Right atrium auricular region (tissue), 2 donors: ENCODE measurements around the gene PPA2. TPM values are rescaled to one million over a fixed set of nuclear protein-coding genes. Genes with fewer than 3 reads are reported as not detected.

ENCODE experiments used
- DNase-seq: peaks from one replicate; pipeline ENCODE4 v3.0.0-alpha.2; 2019; ENCODE audit warnings: low spot score
- H3K27ac ChIP-seq, 2 donors: fragments of 200-600 bp; sonication (generic); 1 replicate in 1 of 2; 2 replicates in 1 of 2; pipeline ENCODE4 v1.5.1; 2016 to 2019
- H3K27me3 ChIP-seq, 2 donors: fragments of 200-600 bp; sonication (generic); one replicate each; pipeline versions ENCODE4 v1.5.1 to v1.6.0; 2017 to 2019
- H3K36me3 ChIP-seq: fragments of 200-600 bp; sonication (generic); one replicate; pipeline ENCODE4 v1.5.1; 2016
- H3K4me1 ChIP-seq, 2 donors: fragments of 200-600 bp; sonication (generic); one replicate each; pipeline versions ENCODE4 v1.5.1 to v1.6.0; 2017 to 2019
- H3K4me3 ChIP-seq, 2 donors: fragments of 200-600 bp; sonication (generic); 1 replicate in 1 of 2; 2 replicates in 1 of 2; pipeline ENCODE4 v1.5.1; 2017 to 2019; ENCODE audit warnings: mild to moderate bottlenecking in 1 of 2, moderate library complexity in 1 of 2
- H3K9me3 ChIP-seq, 2 donors: fragments of 200-600 bp; sonication (generic); one replicate each; pipeline ENCODE4 v1.5.1; 2019
- total RNA-seq, 2 donors: library from RNA; depleted of rRNA; stranded (reverse); fragments of >200 nt; gene quantifications; one replicate each; pipeline ENCODE4 v1.1.0, GENCODE V29; 2016
- TF ChIP-seq, protein P1 (sequence below), 2 donors: fragments of 200-600 bp; sonication (generic); IDR thresholded peaks; one replicate each; pipeline ENCODE4 v1.5.1; 2019; ENCODE audit warnings: antibody characterized with exemption in 2 of 2

Gene PPA2
- total RNA-seq, 2 donors from 2014 or later: 89.5 to 158 TPM

DNA sequence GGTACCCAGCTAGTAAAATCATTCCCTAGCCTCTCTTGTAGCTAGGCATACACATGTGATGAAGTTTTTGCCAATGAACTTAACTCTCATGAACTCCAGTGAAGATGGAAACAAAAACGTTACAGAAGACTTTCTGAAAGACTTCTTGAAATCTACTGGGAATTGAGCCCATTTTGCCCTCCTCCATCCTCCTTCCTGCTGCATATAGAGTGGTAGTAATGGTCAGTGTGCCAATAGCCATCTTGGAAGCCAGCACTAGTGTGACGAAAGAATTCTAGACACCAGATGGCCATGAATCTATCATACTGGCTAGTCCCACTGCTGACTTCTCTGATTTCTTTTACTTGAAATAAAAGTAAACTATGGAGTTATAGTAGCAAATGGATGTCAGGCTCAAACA lies 30.9 kb upstream of the PPA2 start:
- Histone ChIP-seq H3K9me3 (no peaks in the 10 kb centered on the region), H3K4me1 (no peaks in the 10 kb centered on the region), H3K27ac (no peak overlapping the region), H3K36me3 (no peaks in the 10 kb centered on the region), H3K4me3 (no peak overlapping the region), H3K27me3 (no peaks in the 10 kb centered on the region)
- TF ChIP-seq, protein P1, sequence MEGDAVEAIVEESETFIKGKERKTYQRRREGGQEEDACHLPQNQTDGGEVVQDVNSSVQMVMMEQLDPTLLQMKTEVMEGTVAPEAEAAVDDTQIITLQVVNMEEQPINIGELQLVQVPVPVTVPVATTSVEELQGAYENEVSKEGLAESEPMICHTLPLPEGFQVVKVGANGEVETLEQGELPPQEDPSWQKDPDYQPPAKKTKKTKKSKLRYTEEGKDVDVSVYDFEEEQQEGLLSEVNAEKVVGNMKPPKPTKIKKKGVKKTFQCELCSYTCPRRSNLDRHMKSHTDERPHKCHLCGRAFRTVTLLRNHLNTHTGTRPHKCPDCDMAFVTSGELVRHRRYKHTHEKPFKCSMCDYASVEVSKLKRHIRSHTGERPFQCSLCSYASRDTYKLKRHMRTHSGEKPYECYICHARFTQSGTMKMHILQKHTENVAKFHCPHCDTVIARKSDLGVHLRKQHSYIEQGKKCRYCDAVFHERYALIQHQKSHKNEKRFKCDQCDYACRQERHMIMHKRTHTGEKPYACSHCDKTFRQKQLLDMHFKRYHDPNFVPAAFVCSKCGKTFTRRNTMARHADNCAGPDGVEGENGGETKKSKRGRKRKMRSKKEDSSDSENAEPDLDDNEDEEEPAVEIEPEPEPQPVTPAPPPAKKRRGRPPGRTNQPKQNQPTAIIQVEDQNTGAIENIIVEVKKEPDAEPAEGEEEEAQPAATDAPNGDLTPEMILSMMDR (IDR thresholded peaks at IDR 0.05): no peak
- DNase-seq: no peak

DNA sequence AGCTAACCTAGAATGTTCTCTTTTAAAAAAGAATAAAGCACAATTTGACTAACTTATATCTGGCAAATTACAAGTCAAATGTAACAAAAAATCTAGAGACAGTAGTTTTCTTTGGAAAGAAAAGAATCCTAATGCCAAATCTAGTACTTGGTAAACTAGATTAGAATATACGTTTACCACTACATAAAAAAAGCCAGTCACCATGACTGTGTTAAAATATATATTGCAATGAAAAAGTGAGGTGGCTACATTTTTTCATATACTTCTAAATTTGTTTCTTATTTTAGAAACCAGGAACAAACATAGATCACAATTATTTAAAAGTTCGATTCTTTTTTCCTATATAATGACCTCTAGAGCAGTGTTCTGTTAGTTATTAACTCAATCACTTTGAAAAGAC lies 29.6 kb upstream of the PPA2 start:
- no peaks in the 10 kb centered on the region for H3K27me3 ChIP-seq
- no peaks in the 10 kb centered on the region for H3K4me1 ChIP-seq
- no peaks in the 10 kb centered on the region for H3K9me3 ChIP-seq
- H3K4me3 ChIP-seq: no peak overlapping the region
- DNase-seq: no peak
- TF ChIP-seq, protein P1 (IDR thresholded peaks at IDR 0.05): no peak
- no peaks in the 10 kb centered on the region for H3K36me3 ChIP-seq
- no peak overlapping the region for H3K27ac ChIP-seq

- TF ChIP-seq, protein P1 (IDR thresholded peaks at IDR 0.05): no peak
- Histone ChIP-seq H3K9me3 (peaks cover 0 to 7% of the 10 kb centered on the region in 2 donors), H3K4me1 (no peaks in the 10 kb centered on the region), H3K36me3 (no peaks in the 10 kb centered on the region), H3K4me3 (no peak overlapping the region), H3K27ac (no peak overlapping the region), H3K27me3 (no peaks in the 10 kb centered on the region)
- no peak for DNase-seq
Observed at GRCh38 chr4:105496899-105497298, 23.0 kb upstream of the PPA2 start.

DNA sequence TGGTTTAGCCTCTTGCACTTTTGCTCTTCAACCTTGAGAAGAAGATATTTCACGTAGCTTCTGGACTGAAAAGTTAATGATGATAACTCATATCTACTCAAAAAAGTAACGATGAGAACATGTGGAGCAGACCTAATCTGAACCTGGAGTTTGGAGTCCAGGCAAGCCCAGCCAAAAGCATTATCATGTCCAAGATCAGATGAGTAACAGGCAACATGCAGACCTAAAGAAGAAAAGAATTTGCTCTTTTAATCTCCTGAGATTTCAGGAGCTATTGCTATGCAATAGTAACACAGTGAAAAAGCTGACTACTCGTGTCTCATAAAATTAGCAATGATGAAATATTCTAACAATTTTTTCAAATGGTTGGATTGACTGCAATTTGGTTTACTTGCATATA lies 21.8 kb upstream of the PPA2 start:
- no peaks in the 10 kb centered on the region for H3K27me3 ChIP-seq
- H3K36me3 ChIP-seq: no peaks in the 10 kb centered on the region
- no peak for DNase-seq
- TF ChIP-seq, protein P1 (IDR thresholded peaks at IDR 0.05): no peak
- H3K4me3 ChIP-seq: no peak overlapping the region
- no peak overlapping the region for H3K27ac ChIP-seq
- H3K4me1 ChIP-seq: no peaks in the 10 kb centered on the region
- peaks cover 0 to 7% of the 10 kb centered on the region in 2 donors for H3K9me3 ChIP-seq

DNA sequence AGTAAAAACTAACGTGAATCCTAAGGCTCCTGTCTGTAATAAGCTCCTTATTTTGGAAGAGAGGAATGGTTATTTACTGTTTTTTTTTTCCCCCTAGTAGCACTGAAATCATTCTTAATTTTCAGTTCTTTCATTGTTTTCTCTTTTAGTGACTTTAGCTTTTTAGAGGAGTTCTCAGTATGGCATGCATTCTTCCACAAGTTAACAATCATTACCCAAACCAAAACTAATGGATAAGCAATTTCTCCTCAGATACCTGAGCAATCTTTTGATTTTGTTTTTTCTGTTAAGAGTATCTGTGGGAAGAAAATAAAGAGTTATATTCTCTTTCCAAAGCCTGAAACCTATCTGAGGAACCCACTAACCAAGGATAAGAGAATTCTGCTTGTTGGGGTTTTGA lies 16.7 kb upstream of the PPA2 start:
- peaks cover 0 to 7% of the 10 kb centered on the region in 2 donors for H3K9me3 ChIP-seq
- H3K27ac ChIP-seq: no peak overlapping the region
- H3K4me3 ChIP-seq: no peak overlapping the region
- no peak for DNase-seq
- TF ChIP-seq, protein P1 (IDR thresholded peaks at IDR 0.05): no peak
- no peaks in the 10 kb centered on the region for H3K36me3 ChIP-seq
- H3K4me1 ChIP-seq: no peaks in the 10 kb centered on the region
- no peaks in the 10 kb centered on the region for H3K27me3 ChIP-seq

- no peak overlapping the region for H3K4me3 ChIP-seq
- H3K9me3 ChIP-seq: no peaks in the 10 kb centered on the region
- no peaks in the 10 kb centered on the region for H3K27me3 ChIP-seq
- H3K4me1 ChIP-seq: no peaks in the 10 kb centered on the region
- TF ChIP-seq, protein P1 (IDR thresholded peaks at IDR 0.05): no peak
- no peak overlapping the region for H3K27ac ChIP-seq
- no peaks in the 10 kb centered on the region for H3K36me3 ChIP-seq
- DNase-seq: no peak
Observed at GRCh38 chr4:105483840-105484239, 10.0 kb upstream of the PPA2 start.
